Inflammatory macrophage treated with lipopolysaccharide for 1 hour (primary cell): ENCODE data around the gene SI.
"Not testable (repeated sequence)": the region's sequence is repeated elsewhere in the genome, so short reads cannot be mapped to it uniquely, and the experiment has no call there.

Source experiments
- DNase-seq, 2 donors: peaks; one replicate each; pipeline ENCODE4 v3.0.0-alpha.2; 2020 to 2022

The SI gene

DNA sequence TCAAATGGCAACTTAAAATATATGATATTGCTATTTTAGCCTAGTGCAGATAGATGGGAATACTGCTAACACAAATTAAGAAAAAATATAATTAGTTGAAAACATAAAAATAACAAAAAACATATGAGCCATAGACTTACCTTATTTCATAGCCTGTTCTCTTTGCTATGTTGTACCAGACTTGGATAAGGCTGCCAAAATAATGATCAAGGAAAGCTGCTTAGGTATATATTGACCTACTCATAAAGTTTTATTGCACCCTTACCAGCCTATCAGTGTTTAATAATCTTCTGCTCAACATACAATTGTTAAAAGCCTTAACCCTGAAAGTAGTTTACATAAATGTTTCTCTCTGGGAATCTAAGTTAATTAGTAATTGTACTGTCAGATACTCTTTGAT is at the start of gene SI:
Gene SI (minus strand): TSS at position 204 of the 400 bp plus-strand sequence. CDS start 2,484 bp downstream, outside the sequence.
- no peak for DNase-seq

DNA sequence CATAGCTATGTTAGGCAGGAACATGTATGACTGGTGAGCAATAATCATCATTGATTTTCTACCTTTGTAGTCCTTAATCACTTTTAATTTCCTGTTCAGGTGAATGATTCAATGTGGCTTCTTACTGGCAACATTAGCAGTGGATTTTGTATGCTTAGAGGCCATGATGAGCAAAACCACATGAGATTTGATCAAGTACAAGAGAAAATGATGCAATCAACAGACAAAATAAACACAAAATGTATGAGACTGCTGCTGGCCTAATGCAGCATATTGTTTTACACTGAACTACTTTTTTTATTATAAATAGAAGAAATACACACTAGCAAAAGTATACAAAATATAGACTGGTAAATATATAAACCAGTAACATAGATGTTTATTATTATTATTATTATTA is 47.5 kb upstream of the SI start:
- DNase-seq = no peak

DNA sequence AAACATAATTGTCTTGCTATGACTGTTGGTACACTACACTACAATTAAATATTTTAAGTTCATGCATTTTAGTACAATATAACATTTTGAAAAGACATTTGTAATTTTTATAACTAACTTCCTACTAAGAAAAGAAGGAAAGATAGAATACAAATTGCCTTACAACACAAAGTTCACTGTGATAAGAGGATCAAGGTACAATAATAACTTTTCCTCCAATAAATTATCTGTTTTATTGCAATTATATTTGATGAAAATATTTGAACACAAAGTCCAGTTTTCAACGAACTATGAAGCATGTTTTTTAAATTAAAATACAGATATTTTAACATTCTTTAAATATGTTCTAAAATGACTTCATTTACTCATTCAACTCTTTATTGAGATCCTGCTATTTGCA is 33.1 kb upstream of the SI start:
- DNase-seq = no peak

DNA sequence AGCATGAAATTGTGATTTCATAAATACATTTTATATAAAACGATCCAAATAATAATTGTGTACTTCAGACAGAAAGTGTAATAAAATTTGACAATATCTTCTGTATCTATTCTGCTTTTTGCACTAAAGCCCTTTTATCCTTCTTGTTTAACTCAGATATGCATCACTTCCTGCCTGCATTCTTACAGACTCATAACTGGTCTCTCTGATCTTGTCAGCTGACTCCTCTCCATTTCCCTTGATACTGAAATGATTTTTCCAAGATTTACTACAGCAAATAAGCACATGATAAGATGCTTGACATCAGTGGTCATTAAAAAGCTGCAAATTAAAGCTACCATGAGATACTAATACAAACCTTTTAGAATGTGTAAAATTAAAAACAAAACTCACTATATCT is 25.3 kb upstream of the SI start:
- DNase-seq = no peak

DNA sequence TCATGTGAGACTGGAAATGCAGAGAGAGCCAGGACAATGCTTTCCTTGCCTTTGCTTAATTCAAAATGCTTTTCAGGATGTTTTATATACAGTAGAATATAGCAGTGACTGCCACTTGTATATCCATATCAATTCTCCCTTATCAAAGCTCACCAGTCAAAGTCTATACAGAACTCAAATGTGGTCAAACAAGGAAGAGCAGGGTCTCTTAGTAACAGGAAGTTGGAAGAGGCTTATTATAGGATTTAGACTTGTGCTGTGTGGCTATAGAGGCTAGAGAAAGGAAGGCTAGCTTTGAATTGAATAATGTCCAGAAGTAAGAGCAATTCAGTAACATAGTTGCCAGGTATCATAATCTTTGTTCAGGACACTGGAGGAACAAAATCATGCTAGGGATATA is 4.4 kb upstream of the SI start:
- DNase-seq = no peak

DNA sequence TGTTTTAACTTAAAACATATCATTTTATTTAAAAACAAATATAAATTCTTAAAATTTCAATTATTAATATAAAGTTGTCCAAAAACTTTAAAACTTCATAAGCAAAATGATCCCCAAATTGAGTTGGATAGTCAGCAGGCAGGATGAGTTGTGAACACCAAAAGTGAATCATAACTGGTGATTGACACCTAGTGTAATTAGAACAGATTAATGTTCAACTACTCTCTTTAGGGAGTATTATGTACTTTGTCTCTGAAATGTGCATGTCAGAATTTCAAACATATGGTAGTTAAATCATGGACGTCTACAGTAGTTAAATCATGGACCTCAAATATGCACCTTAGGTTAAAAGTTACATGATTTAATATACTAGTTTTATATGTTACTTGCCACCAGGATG is 2.9 kb upstream of the SI start:
- no peak for DNase-seq

DNA sequence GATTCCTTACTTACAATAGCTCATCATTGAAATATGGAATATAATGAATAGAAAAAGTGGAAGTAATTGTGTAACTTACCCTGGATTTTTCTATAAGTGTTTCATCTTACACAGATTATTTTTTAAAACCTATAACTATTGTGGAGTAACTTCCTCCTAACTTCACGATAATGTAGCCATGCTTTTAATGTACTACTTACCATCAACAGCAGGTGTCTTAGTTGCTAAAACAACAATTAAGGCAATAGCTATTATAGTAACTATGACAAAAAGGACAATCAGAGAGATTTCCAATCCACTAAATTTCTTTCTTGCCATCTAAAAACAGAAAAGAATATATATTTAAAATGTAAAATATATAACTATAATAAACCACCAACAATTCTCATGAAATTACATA is 2.6 kb downstream of the SI start:
- no peak for DNase-seq

DNA sequence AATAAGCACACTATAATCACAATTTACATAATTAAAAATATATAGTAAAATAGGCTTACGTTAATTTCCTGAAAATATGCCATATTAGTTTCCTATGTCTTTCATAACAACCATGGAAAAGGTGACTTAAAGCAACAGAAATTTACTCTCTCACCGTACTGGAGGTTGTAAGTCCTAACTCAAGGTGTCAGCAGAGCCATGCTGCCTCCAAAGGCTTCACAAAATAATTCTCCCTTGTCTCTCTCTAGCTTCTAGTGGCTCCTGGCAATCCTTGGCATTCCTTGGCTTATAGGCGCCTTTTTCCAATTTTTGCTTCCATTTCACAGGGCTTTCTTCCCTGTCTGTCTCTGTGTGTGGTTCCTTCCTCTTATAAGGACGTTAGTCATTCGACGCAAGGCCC is 7.6 kb downstream of the SI start:
- DNase-seq = no peak

DNA sequence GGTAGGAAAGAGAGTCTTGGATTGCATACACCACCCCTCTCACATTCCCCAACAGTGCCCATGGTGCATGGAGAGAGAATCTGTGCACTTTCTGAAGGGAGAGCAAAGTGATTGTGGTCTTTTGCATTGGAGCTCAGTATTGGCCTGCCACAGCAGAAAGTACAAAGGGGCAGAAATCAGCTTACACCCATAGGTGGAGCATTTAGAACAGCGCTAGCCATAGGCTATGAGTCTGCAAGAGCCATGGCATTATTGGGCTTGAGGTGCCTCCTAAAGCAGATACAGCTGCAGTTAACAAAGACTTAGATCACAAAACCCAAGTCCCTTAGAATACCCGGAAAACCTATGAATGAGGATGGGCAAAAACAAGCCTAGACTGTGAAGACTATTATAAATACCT is 21.8 kb downstream of the SI start:
- no peak for DNase-seq

DNA sequence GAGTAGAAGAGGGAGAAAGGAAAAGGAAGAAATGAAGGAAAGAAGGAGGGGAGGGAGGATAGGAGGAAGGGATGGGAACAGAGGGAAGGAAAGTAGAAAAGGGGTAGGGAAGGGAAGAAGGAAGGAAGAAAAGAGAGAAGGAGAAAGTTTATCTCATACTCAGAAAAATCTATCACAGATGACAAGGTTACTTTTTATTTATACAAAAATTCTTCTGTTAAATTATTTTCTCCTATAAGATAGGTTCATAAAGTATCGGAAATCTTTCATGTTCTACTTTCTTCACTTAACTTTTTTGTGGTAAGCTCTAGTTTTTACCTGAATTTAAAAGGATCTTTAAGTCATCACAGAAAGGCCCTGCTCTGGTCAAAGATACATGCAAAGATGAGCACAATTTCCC is 38.1 kb downstream of the SI start:
- no peak for DNase-seq

DNA sequence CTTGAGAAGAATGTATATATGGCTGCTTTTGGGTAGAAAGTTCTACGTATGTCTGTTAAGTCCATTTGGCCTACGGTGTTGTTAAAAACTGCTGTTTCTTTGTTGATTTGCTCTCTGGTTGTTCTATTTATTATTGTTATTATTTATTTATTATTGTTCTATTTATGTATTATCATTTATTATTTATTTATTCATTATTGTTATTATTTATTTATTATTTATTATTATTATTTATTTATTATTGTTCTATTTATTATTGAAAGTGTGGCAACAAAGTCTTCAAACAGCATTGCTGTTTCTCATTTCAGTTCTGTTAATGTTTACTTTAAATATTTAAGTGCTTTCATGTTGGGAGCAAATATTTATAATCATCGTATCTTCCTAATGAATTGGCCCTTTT is 66.7 kb downstream of the SI start:
- DNase-seq = no peak

DNA sequence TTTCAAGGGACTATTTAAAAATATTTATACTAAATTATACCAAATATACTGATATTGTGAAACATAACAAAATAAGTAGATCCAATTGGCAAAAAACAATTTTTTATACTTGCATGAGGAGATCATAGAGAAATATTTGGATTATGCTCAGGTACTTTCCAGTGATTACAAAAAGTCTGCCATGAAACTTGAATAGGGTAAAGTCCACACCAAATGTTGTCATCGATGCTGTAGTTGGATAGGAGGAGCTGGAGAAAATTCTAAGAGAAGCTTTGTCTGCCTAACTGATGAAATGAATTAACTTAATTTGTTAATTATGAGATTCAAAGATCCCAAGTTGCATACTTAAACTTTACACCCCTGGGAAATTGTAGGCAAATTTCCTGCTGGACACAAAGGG is 93.3 kb downstream of the SI start:
- DNase-seq = no peak

DNA sequence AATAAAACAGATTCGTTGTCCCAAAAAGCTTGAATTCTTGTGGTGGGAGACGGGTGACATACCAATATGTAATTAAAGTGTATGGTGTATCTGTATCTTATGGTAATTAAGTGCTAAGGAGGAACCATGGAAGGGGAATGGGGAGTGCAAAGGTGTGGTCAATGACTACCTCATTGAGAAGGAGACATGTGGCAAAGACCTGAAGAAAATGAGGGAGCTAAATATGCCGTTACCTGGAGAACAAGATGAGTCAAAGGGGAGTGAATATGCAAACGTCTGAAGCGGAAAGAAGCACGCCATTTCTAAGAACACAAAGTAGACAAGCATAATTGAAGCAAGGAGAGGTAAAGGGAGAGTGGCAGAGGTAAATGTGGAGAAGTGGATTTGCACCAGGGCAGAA is 115.7 kb downstream of the SI start:
- no peak for DNase-seq

DNA sequence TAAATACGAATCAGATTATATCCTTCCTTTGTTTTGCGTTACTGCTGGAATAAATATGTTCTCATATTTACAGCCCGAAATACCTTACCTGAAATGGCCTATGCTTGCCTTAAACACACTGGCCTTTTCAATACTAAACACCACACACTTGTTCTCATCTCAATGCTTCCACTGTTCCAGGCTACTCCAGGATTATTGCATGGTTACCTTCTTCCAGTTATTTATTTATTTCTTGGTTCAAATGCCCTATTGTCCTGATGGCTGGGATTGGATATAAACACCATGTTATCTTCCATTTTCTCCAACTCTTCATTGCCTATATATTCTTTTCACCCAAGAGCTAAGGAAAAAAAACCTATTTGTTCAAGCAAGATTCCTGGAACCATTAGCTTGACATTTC is 125.3 kb downstream of the SI start:
- no peak for DNase-seq

DNA sequence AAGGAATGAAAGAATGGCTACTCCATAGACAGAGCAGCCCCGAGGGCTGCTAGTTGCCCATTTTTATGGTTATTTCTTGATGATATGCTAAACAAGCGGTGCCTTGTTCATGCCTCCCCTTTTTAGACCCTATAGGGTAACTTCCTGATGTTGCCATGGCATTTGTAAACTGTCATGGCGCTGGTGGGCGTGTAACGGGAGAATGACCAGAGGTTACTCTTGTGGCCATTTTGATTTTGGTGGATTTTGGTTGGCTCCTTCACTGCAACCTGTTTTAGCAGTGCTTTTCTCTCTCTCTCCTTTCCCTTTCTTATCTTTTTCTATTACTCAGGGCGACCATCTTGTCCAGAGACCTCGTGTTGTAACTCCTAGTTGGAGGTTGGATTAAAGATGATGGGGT is 126.9 kb downstream of the SI start:
- DNase-seq = not testable (repeated sequence)

DNA sequence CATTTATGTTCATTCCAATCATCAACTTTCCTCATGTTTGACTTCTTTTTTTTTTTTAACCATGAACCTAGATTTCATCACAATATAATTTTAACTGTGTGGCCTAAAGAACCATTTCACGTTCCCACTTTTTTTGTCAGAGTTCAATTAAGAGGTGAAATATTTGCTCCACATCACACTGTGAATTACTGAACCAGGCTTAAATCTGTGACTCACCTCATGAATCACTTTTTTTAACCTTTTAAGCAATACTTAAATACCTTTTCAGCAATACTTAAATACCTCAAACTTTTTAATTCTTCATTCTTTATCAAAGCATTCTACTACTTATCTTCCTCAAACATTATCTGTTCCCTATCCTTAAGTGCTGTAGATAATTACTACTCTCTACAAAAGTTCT is 137.6 kb downstream of the SI start:
- no peak for DNase-seq

DNA sequence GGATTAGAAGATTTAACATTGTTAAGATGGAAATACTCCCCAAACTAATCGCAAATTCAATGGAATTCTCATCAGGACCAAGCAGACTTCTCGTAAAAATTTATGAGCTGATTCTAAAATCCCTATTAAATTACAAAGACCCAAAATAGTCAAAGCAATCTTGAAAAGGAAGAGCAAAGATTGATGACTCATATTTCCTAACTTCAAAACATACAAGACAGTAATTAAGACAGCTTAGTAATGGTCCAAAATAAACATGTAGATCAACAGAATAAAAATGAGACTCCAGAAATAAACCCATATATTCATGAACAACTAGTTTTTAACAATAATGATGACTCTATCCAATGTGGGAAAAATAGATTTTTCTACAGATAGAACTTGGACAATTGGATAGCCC is 148.7 kb downstream of the SI start:
- DNase-seq = no peak
